GM21390 (cell line): ENCODE data around the gene UBE2F.

ENCODE experiments used
- ATAC-seq: cut with Tn5 transposase; IDR thresholded peaks from one replicate; pipeline ENCODE4 v1.9.1; 2021; ENCODE audit not compliant: unreplicated experiment

The UBE2F gene

GRCh38 chr2:238069021-238069709 lies 102.4 kb downstream of the UBE2F start:
- ATAC-seq = no peak

- no peak for ATAC-seq
Observed at GRCh38 chr2:238069877-238070276, 103.1 kb downstream of the UBE2F start.

GRCh38 chr2:238075397-238075796 lies 108.6 kb downstream of the UBE2F start:
- ATAC-seq = no peak

- ATAC-seq = no peak
Observed at GRCh38 chr2:238077292-238077691, 110.5 kb downstream of the UBE2F start.

GRCh38 chr2:238079874-238080327 lies 113.1 kb downstream of the UBE2F start:
- no peak for ATAC-seq

GRCh38 chr2:238080518-238080917 lies 113.7 kb downstream of the UBE2F start:
- no peak for ATAC-seq

- no peak for ATAC-seq
Observed at GRCh38 chr2:238081150-238081549, 114.3 kb downstream of the UBE2F start.

- no peak for ATAC-seq
Observed at GRCh38 chr2:238081561-238081960, 114.7 kb downstream of the UBE2F start.

- no peak for ATAC-seq
Observed at GRCh38 chr2:238082151-238082550, 115.3 kb downstream of the UBE2F start.

GRCh38 chr2:238082827-238083226 lies 116.0 kb downstream of the UBE2F start:
- no peak for ATAC-seq

GRCh38 chr2:238083919-238084318 lies 117.1 kb downstream of the UBE2F start:
- no peak for ATAC-seq

- ATAC-seq = no peak
Observed at GRCh38 chr2:238084761-238085160, 117.9 kb downstream of the UBE2F start.

GRCh38 chr2:238085899-238086298 lies 119.1 kb downstream of the UBE2F start:
- ATAC-seq = no peak

- ATAC-seq = no peak
Observed at GRCh38 chr2:238087211-238087610, 120.4 kb downstream of the UBE2F start.

GRCh38 chr2:238090887-238091286 lies 124.1 kb downstream of the UBE2F start:
- ATAC-seq = no peak

- no peak for ATAC-seq
Observed at GRCh38 chr2:238091436-238092060, 124.7 kb downstream of the UBE2F start.
